Right ventricle myocardium superior (tissue), 1 donor: ENCODE results near the gene DNAJB2. TPM values are rescaled to one million over a fixed set of nuclear protein-coding genes. Genes with fewer than 3 reads are reported as not detected.
"Not testable (repeated sequence)": the region's sequence is repeated elsewhere in the genome, so short reads cannot be mapped to it uniquely, and the experiment has no call there.

Experiments used
- ATAC-seq: fragments of 200-7000 bp; cut with Tn5 transposase; one replicate; pipeline ENCODE4 v1.9.1; 2020; ENCODE audit warnings: mild to moderate bottlenecking; ENCODE audit not compliant: poor library complexity
- DNase-seq: peaks from one replicate; pipeline ENCODE4 v3.0.0-alpha.2; 2020
- intact Hi-C: fragments of 100-400 bp; cut with DNase I; formaldehyde crosslinking; loops from one replicate; pipeline ENCODE4 v1.11.2; 2022
- total RNA-seq: library from RNA; stranded (reverse); fragmentation: NEBNext Ultra II Directional; extraction: Animal tissue kit (Norgen Biotek cat#: 25700); gene quantifications from one replicate; pipeline ENCODE4 v1.2.1, GENCODE V29; 2021
- donor health status: DM: no; HTN: yes; CAD: no; lungs with severe emphysema.

The DNAJB2 gene
- total RNA-seq, 1 donor from 2014 or later = 83.3 TPM

GRCh38 chr2:219294356-219295351 is 15.5 kb downstream of the DNAJB2 start:
- DNase-seq = peak; percentile 92
- peak; percentile 97 for ATAC-seq
- intact Hi-C loops = loop anchor here (2.0 to 5.0 kb wide), 2 partner anchors 16 to 117 kb away; partner anchors contain the start of genes CNPPD1, DNAJB2 and RETREG2

- ATAC-seq (no peak), DNase-seq (no peak)
- intact Hi-C loops = loop anchor here (5.0 kb wide), 1 partner anchor 119 kb away; the partner anchor contains the start of genes CNPPD1 and RETREG2
Measured at GRCh38 chr2:219296142-219296541, 17.0 kb downstream of the DNAJB2 start.

GRCh38 chr2:219296631-219297391 is 17.6 kb downstream of the DNAJB2 start:
- ATAC-seq (no peak), DNase-seq (no peak)
- intact Hi-C loops = loop anchor here (5.0 kb wide), 1 partner anchor 120 kb away; the partner anchor contains the start of genes CNPPD1 and RETREG2

- DNase-seq = no peak
- intact Hi-C loops = loop anchor here (2.0 to 5.0 kb wide), 2 partner anchors 121 to 137 kb away; partner anchors contain the start of genes CNPPD1, NHEJ1 and RETREG2
Measured at GRCh38 chr2:219297766-219298456, 18.7 kb downstream of the DNAJB2 start.

GRCh38 chr2:219298759-219299371 is 19.7 kb downstream of the DNAJB2 start:
- intact Hi-C loops = loop anchor here (2.0 to 5.0 kb wide), 2 partner anchors 122 to 138 kb away; partner anchors contain the start of genes CNPPD1, NHEJ1 and RETREG2
- peak; percentile 92 for DNase-seq
- ATAC-seq = peak; percentile 71

More at GRCh38 chr2:219297766-219298456, 18.7 kb downstream of the DNAJB2 start:
- no peak for ATAC-seq

GRCh38 chr2:219299372-219299760 is 20.2 kb downstream of the DNAJB2 start:
- no peak for DNase-seq
- ATAC-seq = no peak
- intact Hi-C loops = loop anchor here (2.0 to 5.0 kb wide), 2 partner anchors 122 to 139 kb away; partner anchors contain the start of genes CNPPD1, NHEJ1 and RETREG2

- intact Hi-C loops = no loop called here
- DNase-seq (no peak), ATAC-seq (no peak)
Measured at GRCh38 chr2:219300022-219300421, 20.9 kb downstream of the DNAJB2 start.

- no peak for ATAC-seq
- DNase-seq = no peak
- intact Hi-C loops = no loop called here
Measured at GRCh38 chr2:219302412-219302968, 23.3 kb downstream of the DNAJB2 start.

GRCh38 chr2:219304223-219304622 is 25.1 kb downstream of the DNAJB2 start:
- ATAC-seq = no peak
- no peak for DNase-seq
- intact Hi-C loops = no loop called here

- DNase-seq (no peak), ATAC-seq (no peak)
- intact Hi-C loops = no loop called here
Measured at GRCh38 chr2:219306047-219306446, 26.9 kb downstream of the DNAJB2 start.

- DNase-seq = peak; percentile 75
- peak; percentile 86 for ATAC-seq
Measured at GRCh38 chr2:219308142-219309101, 29.3 kb downstream of the DNAJB2 start.

GRCh38 chr2:219309278-219309677 is 30.1 kb downstream of the DNAJB2 start, which contains the start of gene PTPRN:
Gene PTPRN (minus strand): TSS chr2:219309401. CDS start chr2:219309332, 69 bp downstream.
- DNase-seq = no peak
- no peak for ATAC-seq
- intact Hi-C loops = no loop called here

More at GRCh38 chr2:219308142-219309101, 29.3 kb downstream of the DNAJB2 start:
- intact Hi-C loops = no loop called here

GRCh38 chr2:219312683-219313263 is 33.6 kb downstream of the DNAJB2 start:
- intact Hi-C loops, ATAC-seq, DNase-seq: not testable (repeated sequence)

GRCh38 chr2:219314804-219315468 is 35.8 kb downstream of the DNAJB2 start:
- intact Hi-C loops = no loop called here
- ATAC-seq (no peak), DNase-seq (no peak)

- no peak for ATAC-seq
- intact Hi-C loops = no loop called here
- no peak for DNase-seq
Measured at GRCh38 chr2:219323434-219323833, 44.3 kb downstream of the DNAJB2 start.
